MM.1S (cell line): ENCODE results near the gene RPS18.

Experiments
- DNase-seq: peaks from one replicate; pipeline ENCODE4 v3.0.0-alpha.2; 2015
- H2AFZ ChIP-seq: fragments of 300-600 bp; sonication (generic); 2 replicates; pipeline ENCODE4 v1.6.0; 2016; ENCODE audit warnings: antibody characterized with exemption, low read length
- H3F3A ChIP-seq: fragments of 300-600 bp; sonication (generic); 2 replicates; pipeline ENCODE4 v1.6.1; 2016; ENCODE audit warnings: mild to moderate bottlenecking, antibody characterized with exemption, low read length, moderate library complexity, mixed read lengths; ENCODE audit not compliant: insufficient read depth
- H3K27ac ChIP-seq: fragments of 300-600 bp; sonication (generic); 2 replicates; pipeline ENCODE4 v1.5.1; 2016; ENCODE audit warnings: mild to moderate bottlenecking, low read length
- H3K27me3 ChIP-seq: fragments of 300-600 bp; sonication (generic); replicated peaks from 2 replicates; pipeline ENCODE4 v1.6.0; 2016; ENCODE audit warnings: low read length; ENCODE audit not compliant: insufficient read depth
- H3K36me3 ChIP-seq: fragments of 300-600 bp; sonication (generic); replicated peaks from 2 replicates; pipeline ENCODE4 v1.6.1; 2016; ENCODE audit warnings: mild to moderate bottlenecking, low read length, mixed read lengths; ENCODE audit not compliant: insufficient read depth
- H3K4me1 ChIP-seq: fragments of 300-600 bp; sonication (generic); 2 replicates; pipeline ENCODE4 v1.6.1; 2016; ENCODE audit warnings: low read length, mixed read lengths
- H3K4me2 ChIP-seq: fragments of 300-600 bp; sonication (generic); 2 replicates; pipeline ENCODE4 v1.6.0; 2016; ENCODE audit warnings: low read depth, low read length
- H3K4me3 ChIP-seq: fragments of 300-600 bp; sonication (generic); 2 replicates; pipeline ENCODE4 v1.5.1; 2016; ENCODE audit warnings: low read length, mixed read lengths
- H3K79me2 ChIP-seq: fragments of 300-600 bp; sonication (generic); 2 replicates; pipeline ENCODE4 v1.6.1; 2016; ENCODE audit warnings: mixed run types, low read length, mixed read lengths
- H3K9ac ChIP-seq: fragments of 300-600 bp; sonication (generic); 2 replicates; pipeline ENCODE4 v1.6.1; 2016; ENCODE audit warnings: low read length, mixed read lengths
- H3K9me2 ChIP-seq: fragments of 300-600 bp; sonication (generic); replicated peaks from 2 replicates; pipeline ENCODE4 v1.6.1; 2016; ENCODE audit warnings: mild to moderate bottlenecking, low read length, mixed read lengths; ENCODE audit not compliant: insufficient read depth
- H3K9me3 ChIP-seq: fragments of 300-600 bp; sonication (generic); replicated peaks from 2 replicates; pipeline ENCODE4 v1.6.1; 2016; ENCODE audit warnings: mild to moderate bottlenecking, low read length, mixed read lengths; ENCODE audit not compliant: insufficient read depth
- H4K20me1 ChIP-seq: fragments of 300-600 bp; sonication (generic); 2 replicates; pipeline ENCODE4 v1.6.1; 2016; ENCODE audit warnings: mild to moderate bottlenecking, low read length, moderate library complexity, mixed read lengths; ENCODE audit not compliant: insufficient read depth
- EZH2 ChIP-seq: fragments of 300-600 bp; sonication (generic); optimal IDR thresholded peaks from 2 replicates; pipeline ENCODE3; 2017; ENCODE audit warnings: low read depth, mild to moderate bottlenecking, antibody characterized with exemption, low read length, mixed read lengths
- EZH2phosphoT487 ChIP-seq: fragments of 300-600 bp; sonication (generic); IDR thresholded peaks from 2 replicates; pipeline ENCODE4 v1.6.1; 2018; ENCODE audit warnings: antibody characterized with exemption, low read length
- TF ChIP-seq, protein P1 (sequence below): fragments of 300-600 bp; sonication (generic); IDR thresholded peaks from 2 replicates; pipeline ENCODE4 v1.5.1; 2016; ENCODE audit warnings: antibody characterized with exemption, low read length, mixed read lengths

RPS18 gene

DNA sequence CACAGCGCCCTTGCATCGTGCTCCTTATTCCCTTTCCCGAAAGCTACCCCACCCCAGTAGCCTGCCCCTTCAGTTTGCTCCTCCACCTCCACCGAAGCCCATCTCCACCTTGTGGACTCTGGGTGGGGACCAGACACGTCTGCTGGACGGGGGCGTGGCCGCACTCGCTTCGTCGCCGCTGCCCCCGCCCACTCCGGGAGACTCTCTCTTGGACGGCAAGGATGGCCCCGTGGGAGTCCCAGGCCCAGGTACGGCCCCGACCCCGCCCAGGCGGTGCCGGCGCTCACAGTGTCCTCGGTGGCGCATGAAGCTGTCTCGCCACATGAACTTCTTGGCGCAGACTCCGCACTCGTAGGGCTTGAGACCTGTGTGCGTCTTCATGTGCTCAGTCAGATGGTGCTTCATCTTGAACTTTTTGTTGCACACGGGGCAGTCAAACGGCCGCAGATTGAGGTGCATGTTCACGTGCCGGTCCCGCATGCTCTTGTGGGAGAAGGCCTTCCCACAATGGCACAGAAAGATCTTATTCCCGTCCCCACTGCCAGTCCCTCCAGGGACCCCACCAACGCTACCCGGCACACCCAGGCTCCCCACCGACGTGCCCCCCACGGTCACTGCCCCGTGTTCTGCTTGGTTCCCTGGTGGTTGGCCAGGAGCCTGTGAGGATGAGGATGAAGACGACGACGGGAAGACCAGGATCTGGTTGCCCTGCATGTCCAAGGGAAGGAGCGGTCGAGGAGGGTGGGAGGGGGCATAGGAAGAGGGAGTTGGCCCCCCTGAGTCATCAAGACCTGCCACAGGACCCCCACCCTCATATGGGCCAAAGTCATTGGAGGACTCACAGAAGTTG is 43.3 kb downstream of the RPS18 start:
- no peaks in the 10 kb centered on the region for H3K27me3 ChIP-seq
- H3K9me3 ChIP-seq = no peaks in the 10 kb centered on the region
- no peak for DNase-seq
- H3K36me3 ChIP-seq = peaks cover 3% of the 10 kb centered on the region; the same call in 1 of the 2 replicates
- peak overlapping the region; percentile 94 for H3K4me3 ChIP-seq
- 0 out of 2 replicates have a peak, but pooled peaks cover 7% of the 10 kb centered on the region for H4K20me1 ChIP-seq
- H3K4me1 ChIP-seq = peaks cover 40% of the 10 kb centered on the region
- H3K79me2 ChIP-seq = peaks cover 81% of the 10 kb centered on the region
- no peaks in the 10 kb centered on the region for H3K9me2 ChIP-seq
- peaks cover 47% of the 10 kb centered on the region for H3F3A ChIP-seq
- H3K27ac ChIP-seq = peak overlapping the region; percentile 99; the same call in 1 of the 2 replicates
- H3K9ac ChIP-seq = peak overlapping the region; percentile 90
- peak overlapping the region; percentile 80 for H3K4me2 ChIP-seq
- TF ChIP-seq EZH2 = no peak
- TF ChIP-seq EZH2phosphoT487 = no peak
- TF ChIP-seq, protein P1, sequence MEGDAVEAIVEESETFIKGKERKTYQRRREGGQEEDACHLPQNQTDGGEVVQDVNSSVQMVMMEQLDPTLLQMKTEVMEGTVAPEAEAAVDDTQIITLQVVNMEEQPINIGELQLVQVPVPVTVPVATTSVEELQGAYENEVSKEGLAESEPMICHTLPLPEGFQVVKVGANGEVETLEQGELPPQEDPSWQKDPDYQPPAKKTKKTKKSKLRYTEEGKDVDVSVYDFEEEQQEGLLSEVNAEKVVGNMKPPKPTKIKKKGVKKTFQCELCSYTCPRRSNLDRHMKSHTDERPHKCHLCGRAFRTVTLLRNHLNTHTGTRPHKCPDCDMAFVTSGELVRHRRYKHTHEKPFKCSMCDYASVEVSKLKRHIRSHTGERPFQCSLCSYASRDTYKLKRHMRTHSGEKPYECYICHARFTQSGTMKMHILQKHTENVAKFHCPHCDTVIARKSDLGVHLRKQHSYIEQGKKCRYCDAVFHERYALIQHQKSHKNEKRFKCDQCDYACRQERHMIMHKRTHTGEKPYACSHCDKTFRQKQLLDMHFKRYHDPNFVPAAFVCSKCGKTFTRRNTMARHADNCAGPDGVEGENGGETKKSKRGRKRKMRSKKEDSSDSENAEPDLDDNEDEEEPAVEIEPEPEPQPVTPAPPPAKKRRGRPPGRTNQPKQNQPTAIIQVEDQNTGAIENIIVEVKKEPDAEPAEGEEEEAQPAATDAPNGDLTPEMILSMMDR = no peak
- H2AFZ ChIP-seq = no peak overlapping the region

DNA sequence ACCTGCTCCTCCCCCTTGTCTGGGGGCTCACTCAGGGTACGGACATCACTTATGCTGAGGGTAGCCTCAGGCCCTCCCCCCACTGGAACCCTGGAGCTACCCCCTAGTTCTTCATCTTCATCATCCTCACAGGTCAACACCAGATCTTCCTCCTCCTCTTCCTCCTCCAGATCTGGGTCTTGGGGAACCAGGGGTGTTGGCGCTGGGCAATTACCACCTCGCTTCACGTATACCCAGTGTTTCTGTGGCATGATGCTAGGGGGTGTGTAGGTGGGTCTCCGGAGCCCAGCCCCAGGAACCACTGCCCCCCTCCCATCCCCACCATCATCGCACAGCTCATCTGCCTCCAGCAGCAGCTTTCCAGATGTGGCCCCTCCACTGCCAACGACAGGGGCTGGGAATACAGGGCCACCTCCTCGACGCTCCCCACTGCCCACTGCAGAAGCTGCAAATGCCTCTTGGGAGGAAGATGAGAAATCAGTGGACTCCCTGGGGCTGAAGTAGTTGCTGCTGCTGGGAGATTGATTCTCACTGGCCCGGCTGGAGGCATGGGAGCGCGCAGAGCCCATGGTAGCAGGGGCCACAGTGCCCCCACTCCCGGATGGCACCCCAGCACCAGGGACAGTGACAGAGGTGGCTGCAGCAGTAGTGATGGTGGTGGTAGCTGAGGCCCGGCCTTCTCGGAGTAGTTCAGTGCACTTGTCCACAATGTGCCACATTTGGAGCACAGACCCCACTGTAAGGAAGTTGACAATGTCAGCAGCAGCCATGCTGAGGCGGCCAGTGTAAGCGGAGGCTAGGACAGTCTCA is 44.1 kb downstream of the RPS18 start:
- H3F3A ChIP-seq = peaks cover 50% of the 10 kb centered on the region
- H3K4me1 ChIP-seq = peaks cover 43% of the 10 kb centered on the region

DNA sequence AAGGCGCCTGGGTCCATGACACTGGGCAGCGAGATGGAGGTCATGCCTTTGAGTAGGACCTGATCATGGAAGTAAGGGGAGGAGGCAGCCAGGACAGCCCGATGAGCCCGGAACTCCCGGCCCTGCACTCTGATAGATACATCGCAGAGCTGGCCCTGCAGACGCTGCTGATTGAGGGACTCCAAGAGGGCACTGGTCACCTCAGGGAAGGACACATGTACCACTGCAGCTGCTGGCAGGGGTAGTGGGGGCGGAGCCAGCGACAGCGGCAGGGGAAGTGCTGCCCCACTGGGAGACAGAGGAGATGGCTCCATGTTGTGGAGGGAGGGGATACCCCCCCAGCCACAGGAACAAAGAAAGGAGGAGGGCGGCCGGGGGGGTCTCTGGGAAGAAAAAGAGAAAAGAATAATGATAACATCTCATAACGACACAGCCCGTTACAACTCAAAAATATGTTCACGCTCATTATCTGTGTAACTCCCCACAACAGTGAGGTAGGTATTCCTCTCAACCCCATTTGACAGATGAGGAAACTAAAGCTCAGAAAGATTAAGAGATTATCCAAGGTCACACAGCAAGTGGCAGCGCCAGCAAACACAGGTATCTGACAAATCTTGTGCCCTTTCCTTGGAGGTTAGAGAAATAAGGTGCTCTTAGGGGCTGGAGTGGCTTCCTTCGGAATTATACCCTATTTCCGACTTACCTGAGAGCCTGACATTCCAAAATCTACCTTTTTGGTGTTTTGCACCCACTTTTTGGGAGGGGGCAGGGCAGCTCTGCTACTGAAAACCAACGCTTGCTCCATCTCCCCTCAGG is 44.9 kb downstream of the RPS18 start:
- Histone ChIP-seq H3K79me2 (peaks cover 81% of the 10 kb centered on the region), H3K36me3 (peaks cover 9% of the 10 kb centered on the region), H3K4me1 (peaks cover 45% of the 10 kb centered on the region), H3K9me3 (no peaks in the 10 kb centered on the region), H3K27ac (no peak overlapping the region; the same call in 1 of the 2 replicates), H3F3A (peaks cover 50% of the 10 kb centered on the region), H3K9me2 (no peaks in the 10 kb centered on the region), H2AFZ (no peak overlapping the region), H4K20me1 (0 out of 2 replicates have a peak, but pooled peaks cover 5% of the 10 kb centered on the region), H3K4me2 (peak overlapping the region; percentile 39; the same call in 1 of the 2 replicates), H3K4me3 (peak overlapping the region; percentile 33; the same call in 1 of the 2 replicates), H3K9ac (no peak overlapping the region), H3K27me3 (no peaks in the 10 kb centered on the region)
- no peak for DNase-seq
- TF ChIP-seq EZH2phosphoT487 (no peak), EZH2 (no peak)
- TF ChIP-seq, protein P1 = no peak

More for the DNA sequence above, 44.1 kb downstream of the RPS18 start:
- Histone ChIP-seq H3K4me2 (0 out of 2 replicates have a peak overlapping the region, but pooled peaks have one; percentile 80), H3K9ac (no peak overlapping the region), H3K9me3 (no peaks in the 10 kb centered on the region), H3K27ac (no peak overlapping the region), H3K4me3 (no peak overlapping the region), H3K27me3 (no peaks in the 10 kb centered on the region), H2AFZ (no peak overlapping the region), H4K20me1 (0 out of 2 replicates have a peak, but pooled peaks cover 7% of the 10 kb centered on the region), H3K9me2 (no peaks in the 10 kb centered on the region), H3K36me3 (peaks cover 9% of the 10 kb centered on the region), H3K79me2 (peaks cover 81% of the 10 kb centered on the region)
- DNase-seq = no peak
- TF ChIP-seq, protein P1 = no peak
- TF ChIP-seq EZH2phosphoT487 (no peak), EZH2 (no peak)
